Transverse colon (tissue), 4 donors: ENCODE data around the gene SLC22A4. TPM values are rescaled to one million over a fixed set of nuclear protein-coding genes. Genes with fewer than 3 reads are reported as not detected.
A peak's percentile ranks its signal among the peaks of the same experiment; 100 is the strongest.

ENCODE experiments used
- DNase-seq: peaks from one replicate; pipeline ENCODE4 v3.0.0-alpha.2; 2019
- H3K27ac ChIP-seq, 4 donors: fragments of 200-600 bp; sonication (generic); 2 replicates each; pipeline ENCODE4 v1.5.1; 2016 to 2018; ENCODE audit warnings: inconsistent platforms in 4 of 4
- H3K27me3 ChIP-seq: fragments of 200-600 bp; sonication (generic); 2 replicates; pipeline ENCODE4 v1.5.1; 2017; ENCODE audit warnings: inconsistent platforms
- H3K36me3 ChIP-seq, 4 donors: fragments of 200-600 bp; sonication (generic); 2 replicates each; pipeline ENCODE4 v1.5.1; 2017 to 2019; ENCODE audit warnings: inconsistent platforms in 4 of 4
- H3K4me1 ChIP-seq, 4 donors: fragments of 200-600 bp; sonication (generic); 2 replicates each; pipeline ENCODE4 v1.5.1; 2017 to 2020; ENCODE audit warnings: inconsistent platforms in 4 of 4
- H3K4me3 ChIP-seq, 4 donors: fragments of 200-600 bp; sonication (generic); 1 replicate in 1 of 4; 2 replicates in 3 of 4; pipeline versions ENCODE4 v1.5.1 to v1.6.1; 2017 to 2019; ENCODE audit warnings: inconsistent platforms in 4 of 4
- H3K9me3 ChIP-seq, 2 donors: fragments of 200-600 bp; sonication (generic); 2 replicates each; pipeline ENCODE4 v1.5.1; 2017 to 2019; ENCODE audit warnings: inconsistent platforms in 2 of 2
- EP300 ChIP-seq: sonication (generic); formaldehyde crosslinking; IDR thresholded peaks from one replicate; pipeline ENCODE4 v1.6.1; 2017; ENCODE audit warnings: antibody characterized with exemption, low read depth
- POLR2A ChIP-seq: fragments of 450-650 bp; IDR thresholded peaks from one replicate; pipeline ENCODE4 v1.6.1; 2016; ENCODE audit warnings: antibody characterized with exemption, mild to moderate bottlenecking, moderate library complexity
- POLR2AphosphoS5 ChIP-seq, 3 donors: sonication (generic); formaldehyde crosslinking; IDR thresholded peaks; one replicate each; pipeline ENCODE4 v1.6.1; 2016; ENCODE audit warnings: antibody characterized with exemption in 3 of 3
- WGBS, 2 donors: methylation state at CpG; one replicate each; pipeline ENCODE4 v1.1.5; 2018; ENCODE audit warnings: low coverage in 1 of 2; 5-methylcytosine and 5-hydroxymethylcytosine counted together
- in situ Hi-C, 4 donors: fragments of 200-750 bp; cut with MboI; loops; one replicate each; pipeline versions ENCODE4 v1.15.0 to v1.15.1; 2017; ENCODE audit warnings: low sequenced_read_pairs in 3 of 4, low pct_ligation_motif_present in 1 of 4, low pct_unique_long_range_greater_than_20kb in 1 of 4
- intact Hi-C: fragments of 100-400 bp; cut with DNase I; formaldehyde crosslinking; loops from one replicate; pipeline ENCODE4 v1.15.1; 2023; ENCODE audit warnings: low total_unique reads
- total RNA-seq, 4 donors: library from RNA; depleted of rRNA; stranded (reverse); fragments of >200 nt; gene quantifications; one replicate each; pipeline ENCODE4 v1.1.0, GENCODE V29; 2016
- TF ChIP-seq, protein P1 (sequence below), 5 experiments: fragments of 200-600 bp in 3 of 5; fragments of 450-650 bp in 2 of 5; sonication (generic) in 3 of 5; IDR thresholded peaks; 1 replicate in 2 of 5; 2 replicates in 3 of 5; pipeline ENCODE4 v1.5.1; 2016 to 2017; ENCODE audit warnings: antibody characterized with exemption in 5 of 5, inconsistent platforms in 3 of 5, mild to moderate bottlenecking in 2 of 5, moderate library complexity in 1 of 5

SLC22A4 gene
- total RNA-seq, 4 donors from 2014 or later, result 1.6 to 48.3 (median 14.5) TPM; not detected in 1

DNA sequence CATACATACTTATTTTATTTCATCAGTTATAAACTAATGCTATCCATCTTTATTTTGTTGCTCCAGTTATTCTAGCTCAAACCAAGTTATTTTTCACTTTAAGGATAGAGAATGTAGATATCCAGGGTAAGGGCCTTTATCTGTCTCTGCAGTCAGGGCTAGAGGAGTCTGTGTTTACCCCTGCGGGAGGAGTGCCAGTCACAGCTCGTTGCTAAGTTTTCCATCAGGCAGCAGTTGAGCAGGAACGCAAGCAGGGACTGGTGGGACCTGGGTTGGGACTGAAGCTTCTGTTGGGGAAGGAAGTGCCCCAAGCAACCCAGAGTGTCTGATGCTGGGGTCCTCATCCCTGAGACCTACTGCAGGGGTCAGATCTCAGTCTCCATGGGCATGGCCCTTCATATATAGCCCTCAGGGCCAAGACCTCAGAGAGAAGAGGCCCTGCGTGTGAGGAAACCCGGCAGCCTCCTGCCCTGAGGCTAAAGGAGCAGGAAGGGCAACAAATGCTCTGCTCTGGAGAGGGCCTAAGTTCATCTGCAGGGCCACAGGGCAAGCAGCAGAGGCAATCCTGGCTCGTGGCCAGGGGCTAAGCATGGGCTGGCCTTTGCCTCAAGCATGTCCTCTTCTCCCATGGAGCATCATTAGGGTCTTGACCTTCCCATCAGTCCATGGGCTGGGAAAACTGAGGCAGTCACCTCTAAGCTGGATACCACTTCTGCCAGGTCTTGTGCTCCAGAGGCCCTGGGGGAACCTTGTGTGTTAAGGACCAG, 6.6 kb downstream of the SLC22A4 start:
- TF ChIP-seq POLR2AphosphoS5 (IDR thresholded peaks at IDR 0.05), result no peak
- no peak for TF ChIP-seq EP300
- no peak for TF ChIP-seq POLR2A
- TF ChIP-seq, protein P1, sequence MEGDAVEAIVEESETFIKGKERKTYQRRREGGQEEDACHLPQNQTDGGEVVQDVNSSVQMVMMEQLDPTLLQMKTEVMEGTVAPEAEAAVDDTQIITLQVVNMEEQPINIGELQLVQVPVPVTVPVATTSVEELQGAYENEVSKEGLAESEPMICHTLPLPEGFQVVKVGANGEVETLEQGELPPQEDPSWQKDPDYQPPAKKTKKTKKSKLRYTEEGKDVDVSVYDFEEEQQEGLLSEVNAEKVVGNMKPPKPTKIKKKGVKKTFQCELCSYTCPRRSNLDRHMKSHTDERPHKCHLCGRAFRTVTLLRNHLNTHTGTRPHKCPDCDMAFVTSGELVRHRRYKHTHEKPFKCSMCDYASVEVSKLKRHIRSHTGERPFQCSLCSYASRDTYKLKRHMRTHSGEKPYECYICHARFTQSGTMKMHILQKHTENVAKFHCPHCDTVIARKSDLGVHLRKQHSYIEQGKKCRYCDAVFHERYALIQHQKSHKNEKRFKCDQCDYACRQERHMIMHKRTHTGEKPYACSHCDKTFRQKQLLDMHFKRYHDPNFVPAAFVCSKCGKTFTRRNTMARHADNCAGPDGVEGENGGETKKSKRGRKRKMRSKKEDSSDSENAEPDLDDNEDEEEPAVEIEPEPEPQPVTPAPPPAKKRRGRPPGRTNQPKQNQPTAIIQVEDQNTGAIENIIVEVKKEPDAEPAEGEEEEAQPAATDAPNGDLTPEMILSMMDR (IDR thresholded peaks at IDR 0.05), result no peak
- WGBS, 2 donors, result 76 to 79% methylated on average over 5 to 6 of the region's 6 CpGs

GRCh38 chr5:132301344-132302271, 7.4 kb downstream of the SLC22A4 start:
- no peaks in the 10 kb centered on the region for H3K36me3 ChIP-seq
- 74% methylated on average over 11 of the region's 11 CpGs; no CpG with 5 or more reads in 1 of the 2 donors for WGBS, 2 donors
- intact Hi-C loops, result no loop called here
- H3K27ac ChIP-seq, result peak overlapping the region in 2 of 4 donors; percentile 35 to 52
- no peaks in the 10 kb centered on the region for H3K27me3 ChIP-seq
- H3K4me1 ChIP-seq, result peaks cover 3 to 26% (median 12%) of the 10 kb centered on the region in 4 donors
- in situ Hi-C loops, result no loop called here
- no peak overlapping the region for H3K4me3 ChIP-seq
- no peak for TF ChIP-seq EP300
- TF ChIP-seq, protein P1 (IDR thresholded peaks at IDR 0.05), result no peak
- TF ChIP-seq POLR2A, result no peak
- no peak for TF ChIP-seq POLR2AphosphoS5 (IDR thresholded peaks at IDR 0.05)
- H3K9me3 ChIP-seq, result no peaks in the 10 kb centered on the region
- peak; percentile 43 for DNase-seq

More for the DNA sequence above, 6.6 kb downstream of the SLC22A4 start:
- intact Hi-C loops (no loop called here), in situ Hi-C loops (no loop called here)
- no peaks in the 10 kb centered on the region for H3K27me3 ChIP-seq
- H3K4me3 ChIP-seq, result no peak overlapping the region
- H3K4me1 ChIP-seq, result peaks cover 3 to 23% (median 12%) of the 10 kb centered on the region in 4 donors
- peak; percentile 29 for DNase-seq
- no peaks in the 10 kb centered on the region for H3K36me3 ChIP-seq
- no peaks in the 10 kb centered on the region for H3K9me3 ChIP-seq
- peak overlapping the region in 1 of 4 donors; percentile 29 for H3K27ac ChIP-seq

DNA sequence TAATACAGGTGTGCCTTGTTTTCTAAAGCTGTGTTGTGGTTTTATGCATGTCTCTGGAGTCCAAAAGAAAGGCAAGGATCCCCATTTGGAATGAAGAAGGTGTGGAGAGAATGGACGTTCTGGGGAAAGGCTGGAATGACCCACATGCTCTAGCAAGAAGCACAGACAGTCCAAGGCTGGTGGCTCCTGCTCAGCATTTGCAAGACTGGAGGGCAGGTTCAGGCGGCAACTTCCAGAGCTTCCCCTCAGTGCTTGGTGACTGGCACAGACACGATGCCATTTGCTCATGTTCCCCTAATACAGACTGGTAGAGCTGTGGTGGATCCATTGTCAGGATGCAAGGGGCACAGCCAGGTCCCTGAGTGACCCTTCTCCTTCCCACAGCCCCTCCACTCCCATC, 8.2 kb downstream of the SLC22A4 start:
- H3K4me1 ChIP-seq, result peaks cover 3 to 34% (median 14%) of the 10 kb centered on the region in 4 donors
- peak overlapping the region in 1 of 4 donors; percentile 52 for H3K27ac ChIP-seq
- in situ Hi-C loops, result no loop called here

More for the DNA sequence above, 8.2 kb downstream of the SLC22A4 start:
- 50 to 83% methylated on average over 2 to 3 of the region's 3 CpGs for WGBS, 2 donors
- no peak overlapping the region for H3K4me3 ChIP-seq
- H3K27me3 ChIP-seq, result no peaks in the 10 kb centered on the region
- intact Hi-C loops, result no loop called here
- no peaks in the 10 kb centered on the region for H3K9me3 ChIP-seq
- TF ChIP-seq POLR2AphosphoS5 (IDR thresholded peaks at IDR 0.05) (no peak), EP300 (no peak), POLR2A (no peak)
- TF ChIP-seq, protein P1 (IDR thresholded peaks at IDR 0.05), result no peak
- H3K36me3 ChIP-seq, result no peaks in the 10 kb centered on the region
- DNase-seq, result no peak
